Right renal pelvis (tissue), 4 donors: ENCODE results near the gene TNIP3. TPM values are rescaled to one million over a fixed set of nuclear protein-coding genes. Genes with fewer than 3 reads are reported as not detected.

ENCODE experiments used
- DNase-seq, 4 donors: peaks; one replicate each; pipeline ENCODE4 v3.0.0-alpha.2; 2013; ENCODE audit warnings: low read depth in 4 of 4, low spot score in 3 of 4, missing footprints in 1 of 4
- polyA plus RNA-seq, 4 donors: library from polyadenylated mRNA; unstranded; fragments of 120-200 nt; gene quantifications; one replicate each; pipeline ENCODE4 v1.2.1, GENCODE V29; 2013; ENCODE audit not compliant: insufficient read length in 4 of 4

TNIP3 gene
- polyA plus RNA-seq, 4 donors, result 1.5 to 3.0 (median 1.9) TPM

GRCh38 chr4:121140716-121141460, 23.2 kb downstream of the TNIP3 start:
- no peak for DNase-seq

GRCh38 chr4:121139533-121140222, 24.4 kb downstream of the TNIP3 start:
- DNase-seq, result no peak

- no peak for DNase-seq
Observed at GRCh38 chr4:121138039-121138825, 25.9 kb downstream of the TNIP3 start.

GRCh38 chr4:121130326-121130660, 33.8 kb downstream of the TNIP3 start:
- DNase-seq, result no peak

GRCh38 chr4:121129606-121130325, 34.4 kb downstream of the TNIP3 start:
- DNase-seq, result no peak

- no peak for DNase-seq
Observed at GRCh38 chr4:121127100-121127499, 37.0 kb downstream of the TNIP3 start.

- DNase-seq, result no peak
Observed at GRCh38 chr4:121126449-121127006, 37.6 kb downstream of the TNIP3 start.

- no peak for DNase-seq
Observed at GRCh38 chr4:121125498-121125885, 38.6 kb downstream of the TNIP3 start.

GRCh38 chr4:121122661-121123060, 41.5 kb downstream of the TNIP3 start:
- no peak for DNase-seq

GRCh38 chr4:121119715-121120114, 44.4 kb downstream of the TNIP3 start:
- no peak for DNase-seq

GRCh38 chr4:121118344-121118743, 45.8 kb downstream of the TNIP3 start:
- no peak for DNase-seq

- no peak for DNase-seq
Observed at GRCh38 chr4:121114756-121115155, 49.4 kb downstream of the TNIP3 start.

- DNase-seq, result no peak
Observed at GRCh38 chr4:121112530-121112929, 51.6 kb downstream of the TNIP3 start.

GRCh38 chr4:121108557-121108956, 55.6 kb downstream of the TNIP3 start:
- no peak for DNase-seq

GRCh38 chr4:121107507-121107906, 56.6 kb downstream of the TNIP3 start:
- DNase-seq, result no peak

- DNase-seq, result no peak
Observed at GRCh38 chr4:121100093-121100775, 63.9 kb downstream of the TNIP3 start.

- no peak for DNase-seq
Observed at GRCh38 chr4:121098266-121098665, 65.9 kb downstream of the TNIP3 start.

- no peak for DNase-seq
Observed at GRCh38 chr4:121096629-121097028, 67.5 kb downstream of the TNIP3 start.

GRCh38 chr4:121096191-121096590, 67.9 kb downstream of the TNIP3 start:
- no peak for DNase-seq
